GM12874 (cell line): ENCODE measurements around the gene GABRE.

Experiments used
- CTCF ChIP-seq: IDR thresholded peaks from 2 replicates; pipeline ENCODE4 v1.5.1; 2011; ENCODE audit warnings: low read depth, mild to moderate bottlenecking, control low read depth, low read length, moderate library complexity; ENCODE audit not compliant: insufficient read depth

Gene GABRE

GRCh38 chrX:151977923-151978322 lies 3.4 kb upstream of the GABRE start:
- TF ChIP-seq CTCF, result no peak

DNA sequence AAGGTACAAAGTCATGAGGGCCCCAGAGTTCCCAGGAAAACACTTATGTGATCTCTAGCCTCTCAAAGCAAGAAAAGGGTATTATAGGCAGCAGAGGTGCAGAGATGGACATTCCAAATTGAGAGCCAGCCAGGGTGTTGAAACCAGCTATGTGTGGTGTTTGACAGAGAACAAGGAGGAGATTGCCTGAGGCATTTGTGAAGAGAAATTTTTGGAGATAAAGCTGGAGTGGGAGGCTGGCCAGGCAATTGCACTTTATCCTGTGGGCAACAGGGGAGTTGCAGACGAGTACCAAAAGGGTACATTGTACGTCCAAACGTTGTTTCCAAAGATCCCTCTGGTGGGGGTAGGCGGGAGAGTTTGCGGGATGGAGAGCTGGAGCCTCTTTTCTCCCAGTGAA lies 2.5 kb upstream of the GABRE start:
- no peak for TF ChIP-seq CTCF

GRCh38 chrX:151975736-151976275 lies 1.3 kb upstream of the GABRE start:
- no peak for TF ChIP-seq CTCF

DNA sequence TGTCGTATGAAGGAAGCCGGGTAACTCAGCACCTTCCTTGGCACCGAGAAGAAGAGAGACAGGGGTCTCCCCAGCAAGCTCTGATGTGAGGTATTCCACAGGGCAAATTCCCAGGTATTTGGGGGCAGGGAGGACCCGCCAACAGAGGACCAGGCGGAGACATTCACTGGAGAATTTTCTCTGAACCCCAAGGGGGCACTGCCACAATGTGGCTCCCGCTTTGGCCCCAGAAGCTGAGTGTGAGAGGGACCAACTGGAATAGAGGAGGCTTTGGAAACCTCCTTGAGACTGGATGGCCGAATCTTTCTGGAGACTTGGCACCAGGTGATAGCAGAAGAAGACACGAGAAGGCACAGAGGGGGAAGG lies 735 bp upstream of the GABRE start:
- no peak for TF ChIP-seq CTCF

DNA sequence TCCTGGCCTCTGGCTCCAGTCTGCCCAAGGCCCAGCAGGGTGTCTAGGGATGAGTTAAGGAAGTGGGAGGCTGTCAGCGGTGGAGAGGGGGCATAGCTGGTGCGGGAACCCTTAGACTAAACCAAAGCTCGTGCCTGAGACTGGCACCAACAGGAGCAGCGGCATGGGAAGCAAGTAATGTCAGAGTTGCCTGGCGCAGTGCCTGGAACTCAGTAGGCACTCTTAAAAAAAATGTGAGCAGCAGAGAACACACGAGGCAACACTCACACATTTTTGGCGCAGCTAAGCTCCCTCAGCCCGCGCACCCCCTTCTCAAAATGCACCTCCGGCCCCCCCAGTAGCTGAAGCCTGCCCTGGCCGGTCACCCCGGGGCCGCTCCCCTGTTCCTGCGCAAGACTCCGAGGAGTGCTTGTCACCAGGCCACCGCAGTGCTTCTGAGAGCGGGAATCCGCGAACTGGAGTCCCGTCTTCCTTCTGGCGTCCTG lies 583 bp downstream of the GABRE start:
- no peak for TF ChIP-seq CTCF

GRCh38 chrX:151973060-151973661 lies 1.3 kb downstream of the GABRE start:
- no peak for TF ChIP-seq CTCF

DNA sequence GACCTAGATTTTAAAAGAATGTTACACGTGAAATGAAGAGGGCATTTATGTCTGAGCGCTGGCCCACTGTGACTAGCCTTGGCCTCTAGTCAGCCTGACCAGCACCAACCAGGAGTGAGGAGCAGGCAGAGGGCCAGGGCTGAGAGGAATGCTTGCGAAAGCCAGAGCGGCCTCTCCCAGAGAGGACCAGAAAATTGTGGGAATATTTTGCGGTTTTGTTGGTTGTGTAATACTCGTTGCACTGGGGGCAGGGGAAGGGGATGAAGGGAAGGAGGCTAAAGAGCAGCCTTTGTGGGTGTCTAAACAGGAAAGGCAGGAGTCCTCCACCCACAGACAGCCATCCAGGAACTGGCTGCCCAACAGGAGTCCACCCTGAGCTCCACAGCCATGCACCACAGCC lies 3.8 kb downstream of the GABRE start:
- no peak for TF ChIP-seq CTCF
